Measurements from ENCODE around the gene NPRL2. TPM values are rescaled to one million over a fixed set of nuclear protein-coding genes. Genes with fewer than 3 reads are reported as not detected.

Gene NPRL2
- total and polyA plus RNA-seq, 2 of the 13 experiments (the other 11 are each of a cell fraction or from before 2014, with no cell fraction given), result 30.6 to 51.4 TPM

- TF ChIP-seq ATF7 (IDR thresholded peaks at IDR 0.05), result 0 out of 2 replicates have a peak, but pooled peaks have one; percentile 29
- TF ChIP-seq ATF7 (CRISPR knock-in tag; IDR thresholded peaks at IDR 0.05), result no peak
- TF ChIP-seq HNF4A (CRISPR knock-in tag; IDR thresholded peaks at IDR 0.05), result no peak
- TF ChIP-seq ZFP90 (CRISPR knock-in tag; IDR thresholded peaks at IDR 0.05; ENCODE audit: borderline replicate concordance), result no peak
- TF ChIP-seq ZNF598 (CRISPR knock-in tag; IDR thresholded peaks at IDR 0.05; ENCODE audit: borderline replicate concordance), result 0 out of 2 replicates have a peak, but pooled peaks have one; percentile 34
- TF ChIP-seq GRHL1 (CRISPR knock-in tag; conservative IDR thresholded peaks at IDR 0.05), result no peak
- no peak for TF ChIP-seq NKX3-1 (CRISPR knock-in tag; IDR thresholded peaks at IDR 0.05)
- TF ChIP-seq ZNF770 (CRISPR knock-in tag; IDR thresholded peaks at IDR 0.05), result no peak
- TF ChIP-seq ZNF574 (CRISPR knock-in tag; IDR thresholded peaks at IDR 0.05), result 0 out of 2 replicates have a peak, but pooled peaks have one; percentile 1
- TF ChIP-seq MLLT10 (CRISPR knock-in tag; IDR thresholded peaks at IDR 0.05), result no peak
- no peak for TF ChIP-seq ZNF10 (CRISPR knock-in tag; IDR thresholded peaks at IDR 0.05; ENCODE audit: borderline replicate concordance, low read depth)
- TF ChIP-seq ZNF253 (CRISPR knock-in tag; IDR thresholded peaks at IDR 0.05; ENCODE audit: borderline replicate concordance), result no peak
- no peak for TF ChIP-seq ZNF530 (CRISPR knock-in tag; IDR thresholded peaks at IDR 0.05; ENCODE audit: low read depth)
- TF ChIP-seq POLR2AphosphoS5 (IDR thresholded peaks at IDR 0.05; ENCODE audit: low read depth, low read length), result 0 out of 2 replicates have a peak, but pooled peaks have one; percentile 22
- TF ChIP-seq ZNF331 (CRISPR knock-in tag; IDR thresholded peaks at IDR 0.05), result no peak
- TF ChIP-seq NR2F1 (CRISPR knock-in tag; IDR thresholded peaks at IDR 0.05), result no peak
- 0 out of 2 replicates have a peak, but pooled peaks have one; percentile 5 for TF ChIP-seq ZNF788 (CRISPR knock-in tag; IDR thresholded peaks at IDR 0.05; ENCODE audit: borderline replicate concordance)
- no peak for TF ChIP-seq ZFP62 (CRISPR knock-in tag; IDR thresholded peaks at IDR 0.05)
Measured at GRCh38 chr3:50319181-50319893, 31.2 kb downstream of the NPRL2 start (continued).

All from HepG2 (cell line).